HG02981 (cell line): ENCODE measurements around the gene ABLIM2.

Experiments used
- ATAC-seq: cut with Tn5 transposase; IDR thresholded peaks from one replicate; pipeline ENCODE4 v1.9.1; 2021; ENCODE audit warnings: mild to moderate bottlenecking, moderate library complexity; ENCODE audit not compliant: unreplicated experiment

ABLIM2 gene

GRCh38 chr4:8123389-8123788 is 35.2 kb downstream of the ABLIM2 start:
- ATAC-seq, result no peak

- ATAC-seq, result no peak
These were observed 35.9 kb downstream of the ABLIM2 start for GRCh38 chr4:8122746-8123145.

- ATAC-seq, result no peak
These were observed 37.2 kb downstream of the ABLIM2 start for GRCh38 chr4:8121292-8122015.

GRCh38 chr4:8120501-8120900 is 38.1 kb downstream of the ABLIM2 start:
- no peak for ATAC-seq

- ATAC-seq, result no peak
These were observed 38.7 kb downstream of the ABLIM2 start for GRCh38 chr4:8119877-8120276.

- ATAC-seq, result no peak
These were observed 40.1 kb downstream of the ABLIM2 start for GRCh38 chr4:8118531-8118930.

GRCh38 chr4:8118035-8118434 is 40.6 kb downstream of the ABLIM2 start:
- ATAC-seq, result no peak

- no peak for ATAC-seq
These were observed 41.3 kb downstream of the ABLIM2 start for GRCh38 chr4:8117278-8117682.

- ATAC-seq, result no peak
These were observed 42.7 kb downstream of the ABLIM2 start for GRCh38 chr4:8115916-8116315.

- no peak for ATAC-seq
These were observed 43.5 kb downstream of the ABLIM2 start for GRCh38 chr4:8115203-8115520.

- ATAC-seq, result no peak
These were observed 44.0 kb downstream of the ABLIM2 start for GRCh38 chr4:8114456-8115202.

- no peak for ATAC-seq
These were observed 44.8 kb downstream of the ABLIM2 start for GRCh38 chr4:8113611-8114377.

GRCh38 chr4:8112672-8113071 is 45.9 kb downstream of the ABLIM2 start:
- no peak for ATAC-seq

- ATAC-seq, result no peak
These were observed 46.5 kb downstream of the ABLIM2 start for GRCh38 chr4:8112036-8112576.

GRCh38 chr4:8110071-8110986 is 48.3 kb downstream of the ABLIM2 start:
- no peak for ATAC-seq

- ATAC-seq, result no peak
These were observed 49.1 kb downstream of the ABLIM2 start for GRCh38 chr4:8109406-8110065.

- ATAC-seq, result no peak
These were observed 49.6 kb downstream of the ABLIM2 start for GRCh38 chr4:8108991-8109390.

- ATAC-seq, result no peak
These were observed 50.4 kb downstream of the ABLIM2 start for GRCh38 chr4:8108261-8108660.

- no peak for ATAC-seq
These were observed 51.4 kb downstream of the ABLIM2 start for GRCh38 chr4:8107146-8107657.
